Activated CD4-positive, alpha-beta T cell treated with anti-CD3 and anti-CD28 coated beads, Interleukin-2, Interleukin-6, amounts not matched to agents 100 ng/mL and 50 ng/mL, durations not matched to agents 16 hours and 8 hours (primary cell): Measurements from ENCODE around the gene LPCAT3.
"Not testable (repeated sequence)": the region's sequence is repeated elsewhere in the genome, so short reads cannot be mapped to it uniquely, and the experiment has no call there.

ENCODE experiments used
- DNase-seq: peaks from one replicate; pipeline ENCODE4 v3.0.0-alpha.2; 2020

Gene LPCAT3

DNA sequence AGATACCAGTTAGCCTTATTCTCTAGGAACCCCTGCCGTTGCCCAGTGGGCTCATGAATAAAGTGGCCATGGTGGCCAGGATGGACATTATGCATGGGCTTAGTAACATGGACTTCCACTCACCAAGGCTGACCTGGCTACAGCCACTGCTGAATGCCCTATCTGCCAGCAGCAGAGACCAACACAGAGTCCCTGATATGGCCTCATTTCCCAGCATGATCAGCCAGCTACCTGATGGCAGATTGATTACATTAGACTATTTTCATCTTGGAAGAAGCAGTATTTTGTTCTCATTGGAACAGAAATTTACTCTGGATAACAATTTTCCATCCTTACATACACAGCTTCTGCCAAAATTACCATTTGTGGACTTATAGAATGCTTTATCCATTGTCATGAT lies 16.2 kb upstream of the LPCAT3 start:
- DNase-seq = no peak

DNA sequence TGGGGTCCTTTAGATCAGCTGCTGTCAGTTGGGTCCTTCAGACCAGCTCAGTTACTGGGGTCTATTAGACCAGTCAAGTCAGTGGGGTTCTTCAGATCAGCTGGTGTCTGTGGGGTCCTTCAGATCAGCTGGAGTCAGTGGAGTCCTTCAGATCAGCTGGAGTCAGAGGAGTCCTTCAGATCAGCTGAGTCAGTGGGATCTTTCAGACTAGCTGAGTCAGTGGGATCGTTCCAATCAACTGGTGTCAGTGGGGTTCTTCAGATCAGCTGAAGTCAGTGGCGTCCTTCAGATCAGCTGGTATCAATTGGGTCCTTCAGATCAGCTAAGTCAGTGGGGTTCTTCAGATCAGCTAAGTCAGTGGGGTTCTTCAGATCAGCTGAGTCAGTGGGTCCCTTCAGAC lies 14.7 kb upstream of the LPCAT3 start:
- no peak for DNase-seq

- DNase-seq = no peak
These were observed 13.0 kb upstream of the LPCAT3 start for GRCh38 chr12:7031306-7031705.

DNA sequence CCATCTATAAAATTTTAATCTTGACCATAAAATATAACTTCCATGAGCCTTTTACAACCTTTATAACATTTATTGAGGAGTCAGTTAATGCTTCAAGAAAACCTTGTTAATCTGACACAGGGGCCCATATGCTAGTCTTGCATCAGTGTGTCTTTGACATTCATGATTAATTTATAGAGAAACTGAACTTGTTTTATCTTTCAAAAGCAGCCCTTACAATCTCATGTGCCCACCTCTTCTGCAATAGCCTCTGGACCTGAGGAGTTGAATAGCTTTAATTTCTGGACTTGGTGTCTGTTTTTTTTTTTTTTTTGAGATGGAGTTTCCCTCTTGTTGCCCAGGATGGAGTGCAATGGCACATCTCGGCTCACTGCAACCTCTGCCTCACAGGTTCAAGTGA lies 8.6 kb upstream of the LPCAT3 start:
- no peak for DNase-seq

- no peak for DNase-seq
These were observed 4.8 kb upstream of the LPCAT3 start for GRCh38 chr12:7023114-7023513.

GRCh38 chr12:7021956-7022355 lies 3.7 kb upstream of the LPCAT3 start:
- no peak for DNase-seq

DNA sequence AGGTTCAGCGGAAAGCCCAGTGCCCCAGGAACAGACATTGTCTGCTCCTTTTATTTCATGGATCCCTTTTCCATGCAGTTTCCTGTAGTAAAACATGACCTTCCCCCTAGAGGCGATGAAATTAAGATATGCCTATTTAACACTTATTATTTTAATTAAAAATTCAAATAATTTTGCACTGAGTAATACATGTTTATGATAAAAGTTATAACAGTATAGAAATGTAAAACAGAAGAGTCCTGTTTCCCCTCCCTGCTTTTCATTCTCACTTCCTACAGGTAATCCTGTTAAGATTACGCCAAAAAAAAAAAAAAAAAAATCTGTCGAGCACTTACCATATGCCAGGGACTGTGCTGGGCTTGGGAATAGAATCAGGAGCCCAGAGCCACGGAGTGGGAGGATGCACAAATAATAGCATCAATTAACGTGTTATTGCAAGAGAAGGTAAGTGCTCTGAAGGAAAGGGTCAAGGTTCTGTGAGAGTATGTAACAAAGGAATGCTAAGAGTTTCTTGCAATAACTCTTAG lies 830 bp upstream of the LPCAT3 start:
- DNase-seq = no peak

DNA sequence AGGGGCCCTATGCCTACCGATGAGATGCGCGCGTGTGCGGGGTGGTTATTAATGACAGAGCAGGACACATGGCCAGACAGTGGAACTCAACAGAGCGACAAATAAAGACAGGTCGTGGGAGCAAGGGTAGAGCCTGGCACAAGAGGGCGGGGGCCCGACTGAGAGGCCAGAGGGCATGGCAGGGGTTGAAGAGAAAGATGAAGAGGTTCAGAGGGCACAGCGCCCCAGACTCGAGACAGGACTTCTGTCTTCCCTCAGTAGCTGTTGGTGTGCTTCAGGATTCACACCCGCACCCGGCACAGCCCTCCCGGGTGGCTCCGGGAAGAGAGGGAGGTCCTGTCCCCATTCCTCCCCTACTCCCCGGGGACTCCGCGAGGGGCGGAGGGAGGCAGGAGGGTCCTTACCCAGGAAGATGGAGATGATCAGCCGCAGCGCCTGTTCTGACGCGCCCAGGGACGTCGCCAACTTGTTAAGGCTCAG lies 366 bp downstream of the LPCAT3 start:
- no peak for DNase-seq

DNA sequence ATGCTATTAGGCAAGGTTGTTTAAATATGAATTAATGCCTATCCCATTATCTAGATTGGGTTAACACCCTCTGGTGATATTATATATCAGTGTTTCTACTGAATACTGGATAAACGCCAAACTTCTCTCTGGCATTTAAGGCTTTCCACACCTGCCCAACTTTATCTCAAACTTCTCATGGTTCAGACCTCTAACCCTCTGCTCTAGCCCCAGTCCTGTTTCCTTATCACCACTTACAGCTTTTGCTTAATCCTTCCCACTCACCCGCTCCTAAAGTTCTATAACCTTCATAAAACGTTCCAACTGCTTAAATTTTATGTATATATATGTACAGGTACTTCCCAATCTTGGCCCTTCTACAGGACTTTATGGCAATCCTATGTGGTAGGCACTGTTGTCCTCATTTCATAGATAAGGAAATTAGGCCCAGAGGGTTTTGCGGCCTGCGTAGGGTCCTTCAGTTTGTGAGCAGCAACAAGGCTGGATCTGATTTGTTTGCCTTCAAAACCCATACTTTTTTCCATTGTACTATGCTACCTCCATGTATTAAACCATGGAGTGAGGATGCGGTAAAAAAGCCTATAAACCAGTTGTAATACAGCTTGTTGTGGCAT lies 1.2 kb downstream of the LPCAT3 start:
- DNase-seq = no peak

- DNase-seq = no peak
These were observed 2.5 kb downstream of the LPCAT3 start for GRCh38 chr12:7015555-7016370.

DNA sequence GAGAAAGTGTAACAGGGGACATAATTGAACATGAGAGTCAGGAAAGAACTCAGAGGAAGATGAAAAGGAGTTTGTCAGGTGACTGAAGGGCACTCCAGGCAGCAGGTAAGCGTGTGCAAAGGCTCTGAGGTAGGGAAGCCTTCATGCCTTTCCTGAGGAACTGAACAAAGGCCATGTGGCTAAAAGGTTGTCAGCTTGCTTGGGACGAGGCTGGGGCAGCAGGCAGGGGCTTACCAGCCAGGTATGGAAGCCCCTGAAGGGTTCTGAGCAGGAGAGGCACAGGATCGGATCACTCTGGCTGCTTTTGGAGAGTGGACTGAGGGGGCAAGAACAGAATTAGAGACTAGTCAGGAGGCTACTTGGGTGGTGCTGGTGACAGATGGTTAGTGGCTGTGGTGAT lies 5.2 kb downstream of the LPCAT3 start:
- DNase-seq = no peak

- no peak for DNase-seq
These were observed 6.2 kb downstream of the LPCAT3 start for GRCh38 chr12:7012024-7012607.

DNA sequence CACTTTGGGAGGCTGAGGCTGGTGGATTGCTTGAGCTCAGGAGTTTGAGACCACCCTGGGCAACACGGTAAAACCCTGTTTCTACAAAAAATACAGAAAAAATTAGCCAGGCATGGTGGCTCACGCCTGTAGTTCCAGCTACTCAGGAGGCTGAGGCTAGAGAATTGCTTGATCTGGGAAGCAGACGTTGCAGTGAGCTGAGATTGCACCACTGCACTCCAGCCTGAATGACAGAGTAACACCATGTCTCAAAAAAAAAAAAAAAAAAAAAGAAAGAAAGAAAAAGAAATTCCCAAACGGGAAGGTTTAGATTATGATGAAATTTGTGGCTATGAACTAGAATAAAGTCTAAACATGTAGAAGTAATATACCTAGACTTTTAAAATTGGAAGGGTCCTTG lies 6.9 kb downstream of the LPCAT3 start:
- not testable (repeated sequence) for DNase-seq

DNA sequence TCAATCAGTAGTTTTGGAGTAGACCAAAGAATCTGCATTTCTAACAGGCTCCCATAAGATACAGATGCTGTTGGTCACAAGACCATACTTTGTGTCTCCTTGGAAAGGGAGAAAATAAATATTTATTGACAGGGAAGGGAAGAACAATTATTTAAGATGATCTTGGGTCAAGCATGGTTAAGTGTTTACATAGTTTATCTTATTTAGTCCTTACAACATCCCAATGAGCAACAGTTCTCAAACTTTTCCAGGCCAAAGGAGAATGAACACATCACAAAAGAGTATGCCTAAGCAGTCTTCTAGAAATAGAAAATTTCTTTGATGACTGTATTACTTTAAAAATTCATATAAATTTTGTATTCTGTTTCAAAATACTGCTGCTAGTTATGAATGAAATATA lies 8.8 kb downstream of the LPCAT3 start:
- no peak for DNase-seq

- no peak for DNase-seq
These were observed 9.4 kb downstream of the LPCAT3 start for GRCh38 chr12:7008864-7009263.

- DNase-seq = no peak
These were observed 11.6 kb downstream of the LPCAT3 start for GRCh38 chr12:7006639-7007038.

DNA sequence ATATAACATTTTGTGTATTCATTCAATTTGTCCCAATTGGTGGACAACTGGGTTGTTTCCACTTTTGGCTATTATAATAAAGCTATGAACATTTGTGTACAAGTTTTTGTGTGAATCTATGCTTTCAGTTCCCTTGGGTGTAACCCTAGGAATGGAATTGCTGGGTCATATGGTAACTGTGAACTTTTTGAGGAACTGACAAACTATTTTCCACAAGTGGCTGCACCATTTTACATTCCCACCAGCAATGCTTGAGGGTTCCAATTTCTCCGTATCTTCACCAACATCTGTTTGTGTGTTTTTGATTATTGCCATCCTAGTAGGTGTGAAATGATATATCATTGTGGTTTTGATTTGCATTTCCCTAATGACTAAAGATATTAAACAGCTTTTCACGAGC lies 13.0 kb downstream of the LPCAT3 start:
- DNase-seq = no peak

DNA sequence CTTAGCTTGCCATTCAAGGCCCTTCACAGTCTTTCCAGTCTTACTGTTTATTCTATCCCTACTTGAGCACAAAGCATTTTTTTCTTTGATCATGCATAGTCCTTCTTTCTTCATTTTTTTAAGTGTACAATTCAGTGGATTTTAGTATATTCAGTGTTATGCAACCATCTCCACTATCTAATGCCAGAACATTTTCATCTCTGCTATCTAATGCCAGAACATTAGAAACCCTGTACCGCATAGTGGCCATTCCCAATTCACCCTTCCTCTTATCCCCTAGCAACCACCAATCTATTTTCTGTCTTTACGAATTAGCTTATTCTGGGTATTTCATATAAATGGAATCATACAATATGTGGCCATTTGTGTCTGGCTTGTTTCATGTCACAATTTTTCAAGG lies 13.4 kb downstream of the LPCAT3 start:
- no peak for DNase-seq

DNA sequence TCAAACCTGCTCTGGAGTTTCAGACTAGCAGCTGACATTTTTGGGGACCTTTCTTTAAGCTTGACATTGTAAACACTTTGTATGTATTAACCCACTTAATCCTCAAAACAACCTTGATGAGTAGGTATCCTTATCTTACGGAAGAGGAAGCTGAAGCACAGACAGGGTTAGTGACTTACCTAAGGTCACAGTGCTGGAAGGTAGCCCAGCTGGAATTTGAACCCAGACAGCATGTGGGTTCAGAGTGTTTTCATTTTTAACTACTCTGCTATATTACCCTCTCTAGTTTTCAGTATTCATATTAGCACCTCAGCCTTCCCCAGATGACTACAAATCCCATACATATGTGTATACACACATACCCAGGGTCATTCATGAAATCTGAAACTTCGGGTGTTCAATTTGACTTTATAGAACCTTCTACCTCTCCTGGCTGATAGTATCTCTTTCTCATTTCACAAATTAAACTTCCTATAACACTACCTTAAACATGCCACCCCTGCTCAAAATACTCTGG lies 13.9 kb downstream of the LPCAT3 start:
- no peak for DNase-seq

GRCh38 chr12:7001921-7002591 lies 16.2 kb downstream of the LPCAT3 start:
- no peak for DNase-seq

DNA sequence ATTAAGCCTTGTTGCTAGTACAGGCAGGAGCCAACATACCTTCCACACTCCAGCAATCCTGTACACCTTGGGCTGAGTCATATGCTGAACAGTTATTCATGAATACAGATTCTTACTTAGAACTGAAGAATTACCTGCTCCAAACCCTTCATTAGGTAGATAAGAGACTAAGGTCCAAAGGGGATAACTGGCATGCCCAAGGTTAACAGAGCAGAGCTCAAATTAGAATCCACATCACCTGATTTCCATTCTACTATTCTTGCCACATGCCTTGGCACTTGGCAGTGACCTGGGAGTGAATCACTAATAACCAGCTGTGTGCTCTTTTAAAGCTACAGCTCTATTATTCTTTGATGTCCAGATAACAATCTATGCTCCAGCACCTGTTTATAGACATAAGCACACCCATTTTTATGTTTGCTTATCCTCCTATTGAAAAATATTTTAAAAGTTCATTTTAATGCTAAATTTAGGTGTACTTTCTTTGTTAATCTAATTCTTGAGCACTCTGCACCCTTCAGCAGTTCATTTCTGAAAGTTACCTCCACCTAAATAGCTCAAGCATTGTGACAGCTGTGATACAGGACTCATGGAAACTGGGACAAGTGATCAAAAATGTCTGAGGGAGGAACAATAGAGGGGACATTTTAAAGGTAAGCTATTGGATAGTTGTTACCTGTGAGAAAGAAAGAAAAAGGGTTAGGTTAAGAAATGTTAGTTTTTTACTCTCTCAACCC lies 19.4 kb downstream of the LPCAT3 start:
- DNase-seq = no peak

DNA sequence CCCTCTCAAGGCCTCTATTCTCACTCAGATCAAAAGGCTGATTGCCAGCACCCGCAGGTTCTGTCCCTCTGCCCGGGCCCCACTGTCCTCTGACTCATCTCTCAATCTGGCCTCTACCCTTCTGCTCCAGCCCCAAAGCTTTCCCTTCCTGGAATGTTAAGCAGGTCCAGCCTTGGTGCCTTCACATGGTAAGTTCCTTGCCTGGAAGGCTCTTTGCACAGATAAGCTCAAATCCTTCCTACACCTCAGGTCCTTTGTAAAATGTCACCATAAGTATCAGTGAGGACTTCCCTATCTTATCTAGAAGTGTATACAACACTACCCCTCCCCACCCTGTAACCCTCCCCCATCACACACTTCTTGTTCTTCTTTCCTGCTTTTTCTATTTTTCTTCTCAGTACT lies 22.2 kb downstream of the LPCAT3 start:
- DNase-seq = no peak
